Measurements from ENCODE around the gene CCT5. TPM values are rescaled to one million over a fixed set of nuclear protein-coding genes. Genes with fewer than 3 reads are reported as not detected.

Gene CCT5
- polyA plus RNA-seq = 357 to 558 TPM (median 541 TPM) in 3 replicates
- polyA plus RNA-seq (2011; ENCODE audit: low read depth) = 363 TPM
- polyA plus RNA-seq (2011; cell fraction: cytosol; rRNA removed) = 325 and 413 TPM in 2 replicates
- 327 and 409 TPM in 2 replicates for polyA plus RNA-seq (2011; cell fraction: nucleus; rRNA removed)
- 286 and 495 TPM in 2 replicates for polyA plus RNA-seq (2012; ENCODE audit: low replicate concordance)
- 246 to 674 TPM (median 408 TPM) in 3 replicates for polyA minus RNA-seq
- 278 TPM for polyA minus RNA-seq (2011; cell fraction: cytosol; rRNA and poly(A)+ RNA removed)
- polyA minus RNA-seq (2011; cell fraction: nucleus; rRNA and poly(A)+ RNA removed) = 141 and 235 TPM in 2 replicates

DNA sequence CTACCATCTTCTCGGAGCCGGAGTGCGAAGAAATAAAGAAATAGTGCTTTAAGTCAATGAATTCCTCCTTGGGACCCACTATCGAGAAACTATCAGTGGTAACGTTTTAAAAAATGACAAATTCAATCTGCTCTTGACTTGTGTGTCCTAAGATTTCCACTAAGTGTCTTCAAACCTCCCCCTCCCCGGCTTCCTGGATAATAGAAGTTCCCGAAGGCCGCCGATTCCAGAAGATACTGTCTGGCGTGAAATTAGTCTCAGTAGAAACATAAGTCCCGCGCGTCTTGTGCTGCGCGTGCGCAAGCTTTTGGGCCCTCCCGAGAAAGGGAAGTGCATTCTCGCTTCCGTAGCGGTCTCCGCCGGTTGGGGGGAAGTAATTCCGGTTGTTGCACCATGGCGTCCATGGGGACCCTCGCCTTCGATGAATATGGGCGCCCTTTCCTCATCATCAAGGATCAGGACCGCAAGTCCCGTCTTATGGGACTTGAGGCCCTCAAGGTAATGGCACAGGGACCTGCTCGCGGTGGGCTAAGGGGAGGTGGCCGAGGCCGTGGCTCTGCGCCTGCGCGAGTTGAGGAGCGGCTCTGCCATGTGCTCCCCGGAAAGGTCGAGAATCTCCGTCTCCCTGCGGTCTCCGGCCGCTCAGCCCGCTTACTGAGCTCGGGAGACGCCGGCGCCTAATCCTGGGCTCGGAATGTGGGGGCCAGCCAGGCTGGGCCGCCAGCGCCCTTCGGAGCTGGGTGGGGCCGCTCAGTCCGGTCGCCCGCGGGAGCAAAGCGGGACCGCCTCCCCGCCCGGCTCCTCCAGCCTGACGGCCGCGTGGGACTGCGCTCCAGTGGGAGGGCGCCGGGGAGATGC, at the start of gene CCT5:
CCT5 (plus strand) TSS at position 333 of the 858 bp plus-strand sequence; CDS start at position 394, 61 bp downstream.
- Histone ChIP-seq H3K9ac (ENCODE audit: control insufficient read depth, extremely low read depth, insufficient read depth, low read length) (peak within 1 kb of the TSS; percentile 94), H3K27me3 (ENCODE audit: control insufficient read depth, extremely low read depth, insufficient read depth, low read length) (no peaks in the 10 kb centered on the region), H3K36me3 (ENCODE audit: control insufficient read depth in 2 of 2, extremely low read depth in 1 of 2, insufficient read depth in 2 of 2, low read length in 2 of 2) (peaks cover 9 to 18% of the 10 kb centered on the region in 2 experiments), H3K9me1 (ENCODE audit: control insufficient read depth, extremely low read depth, insufficient read depth, low read length) (peaks cover 2% of the 10 kb centered on the region), H3K4me2 (ENCODE audit: control insufficient read depth, extremely low read depth, insufficient read depth, low read depth, low read length) (peak within 1 kb of the TSS; percentile 98), H2AFZ (ENCODE audit: control insufficient read depth, low read length) (peak within 1 kb of the TSS; percentile 97), H3K79me2 (ENCODE audit: control insufficient read depth, insufficient read depth, low read length) (peaks cover 70% of the 10 kb centered on the region), H3K4me1 (ENCODE audit: control insufficient read depth, extremely low read depth, insufficient read depth, low read length) (peaks cover 27% of the 10 kb centered on the region), H3K9me3 (ENCODE audit: control insufficient read depth, low read depth, low read length) (no peaks in the 10 kb centered on the region), H3K4me3 (ENCODE audit: control insufficient read depth in 2 of 3, extremely low read depth in 1 of 3, insufficient read depth in 2 of 3, low read depth in 1 of 3, low read length in 3 of 3) (peak within 1 kb of the TSS; percentile 72 to 85 (median 85)), H3K27ac (ENCODE audit: control insufficient read depth, insufficient read depth, low read length) (peak within 1 kb of the TSS; percentile 98), H4K20me1 (ENCODE audit: control insufficient read depth, extremely low read depth, insufficient read depth, low read length) (no peaks in the 10 kb centered on the region)
- DNase-seq (ENCODE audit: low read depth, low spot score) (peak; percentile 89), FAIRE-seq (peak; percentile 32)
- no peak for TF ChIP-seq EZH2 (IDR thresholded peaks at IDR 0.05; ENCODE audit: low read length)
- TF ChIP-seq, protein P1, sequence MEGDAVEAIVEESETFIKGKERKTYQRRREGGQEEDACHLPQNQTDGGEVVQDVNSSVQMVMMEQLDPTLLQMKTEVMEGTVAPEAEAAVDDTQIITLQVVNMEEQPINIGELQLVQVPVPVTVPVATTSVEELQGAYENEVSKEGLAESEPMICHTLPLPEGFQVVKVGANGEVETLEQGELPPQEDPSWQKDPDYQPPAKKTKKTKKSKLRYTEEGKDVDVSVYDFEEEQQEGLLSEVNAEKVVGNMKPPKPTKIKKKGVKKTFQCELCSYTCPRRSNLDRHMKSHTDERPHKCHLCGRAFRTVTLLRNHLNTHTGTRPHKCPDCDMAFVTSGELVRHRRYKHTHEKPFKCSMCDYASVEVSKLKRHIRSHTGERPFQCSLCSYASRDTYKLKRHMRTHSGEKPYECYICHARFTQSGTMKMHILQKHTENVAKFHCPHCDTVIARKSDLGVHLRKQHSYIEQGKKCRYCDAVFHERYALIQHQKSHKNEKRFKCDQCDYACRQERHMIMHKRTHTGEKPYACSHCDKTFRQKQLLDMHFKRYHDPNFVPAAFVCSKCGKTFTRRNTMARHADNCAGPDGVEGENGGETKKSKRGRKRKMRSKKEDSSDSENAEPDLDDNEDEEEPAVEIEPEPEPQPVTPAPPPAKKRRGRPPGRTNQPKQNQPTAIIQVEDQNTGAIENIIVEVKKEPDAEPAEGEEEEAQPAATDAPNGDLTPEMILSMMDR (optimal IDR thresholded peaks at IDR 0.05 in 1 of 3, IDR thresholded peaks at IDR 0.05 in 1 of 3, conservative IDR thresholded peaks at IDR 0.05 in 1 of 3; ENCODE audit: extremely low read depth in 1 of 3, insufficient read depth in 2 of 3, low read length in 3 of 3) = no peak
- dilution Hi-C loops (cut with MboI; ENCODE audit: extremely low pct_ligation_motif_present, low sequenced_read_pairs) = no loop called here

DNA sequence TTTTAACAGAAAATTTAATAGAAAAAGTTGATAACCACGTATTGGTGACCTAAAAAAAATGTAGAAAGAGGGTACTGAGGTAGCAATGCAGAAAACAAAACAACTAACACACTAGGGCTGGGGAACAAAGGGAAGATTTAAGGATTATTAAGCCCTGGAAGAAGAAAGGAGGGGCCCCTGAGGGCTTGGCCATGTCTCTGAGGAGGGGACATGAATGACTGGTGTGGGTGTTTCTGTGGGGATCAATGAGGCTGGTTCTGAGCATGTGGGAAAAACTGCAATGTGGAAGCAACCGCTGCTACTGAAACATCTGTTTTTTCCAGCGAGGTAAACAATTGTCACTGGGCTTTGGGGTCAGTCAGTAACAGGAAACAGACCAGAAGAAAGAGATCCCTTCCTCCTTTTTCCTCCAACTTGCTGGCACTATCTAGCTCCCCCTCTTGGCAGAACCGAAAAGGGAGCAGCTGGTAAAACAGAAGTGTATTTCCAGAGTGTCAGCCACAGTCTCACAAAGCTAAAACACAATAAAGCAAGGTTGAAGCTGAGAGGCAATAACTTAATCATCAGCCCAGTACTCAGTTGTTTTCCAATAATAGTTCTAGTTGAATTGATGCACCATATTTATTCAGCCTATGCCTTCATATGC, 48.7 kb upstream of the CCT5 start:
- dilution Hi-C loops (cut with MboI; ENCODE audit: extremely low pct_ligation_motif_present, low sequenced_read_pairs) = no loop called here
- TF ChIP-seq, protein P1 (optimal IDR thresholded peaks at IDR 0.05 in 1 of 3, IDR thresholded peaks at IDR 0.05 in 1 of 3, conservative IDR thresholded peaks at IDR 0.05 in 1 of 3; ENCODE audit: extremely low read depth in 1 of 3, insufficient read depth in 2 of 3, low read length in 3 of 3) = peak; percentile 17 to 34 (median 31)
- TF ChIP-seq EZH2 (IDR thresholded peaks at IDR 0.05; ENCODE audit: low read length) = no peak
- H3K27ac ChIP-seq (ENCODE audit: control insufficient read depth, insufficient read depth, low read length) = no peak overlapping the region
- H3K4me3 ChIP-seq (ENCODE audit: control insufficient read depth in 2 of 3, extremely low read depth in 1 of 3, insufficient read depth in 2 of 3, low read depth in 1 of 3, low read length in 3 of 3) = no peak overlapping the region
- H3K27me3 ChIP-seq (ENCODE audit: control insufficient read depth, extremely low read depth, insufficient read depth, low read length) = no peaks in the 10 kb centered on the region
- H3K4me2 ChIP-seq (ENCODE audit: control insufficient read depth, extremely low read depth, insufficient read depth, low read depth, low read length) = no peak overlapping the region
- H3K9ac ChIP-seq (ENCODE audit: control insufficient read depth, extremely low read depth, insufficient read depth, low read length) = no peak overlapping the region
- DNase-seq (ENCODE audit: low read depth, low spot score) = no peak
- H3K9me1 ChIP-seq (ENCODE audit: control insufficient read depth, extremely low read depth, insufficient read depth, low read length) = no peaks in the 10 kb centered on the region
- H3K4me1 ChIP-seq (ENCODE audit: control insufficient read depth, extremely low read depth, insufficient read depth, low read length) = no peaks in the 10 kb centered on the region
- H3K79me2 ChIP-seq (ENCODE audit: control insufficient read depth, insufficient read depth, low read length) = no peaks in the 10 kb centered on the region
- FAIRE-seq = no peak
- H2AFZ ChIP-seq (ENCODE audit: control insufficient read depth, low read length) = no peak overlapping the region
- no peaks in the 10 kb centered on the region for H3K36me3 ChIP-seq (ENCODE audit: control insufficient read depth in 2 of 2, extremely low read depth in 1 of 2, insufficient read depth in 2 of 2, low read length in 2 of 2)
- H3K9me3 ChIP-seq (ENCODE audit: control insufficient read depth, low read depth, low read length) = no peaks in the 10 kb centered on the region
- H4K20me1 ChIP-seq (ENCODE audit: control insufficient read depth, extremely low read depth, insufficient read depth, low read length) = no peaks in the 10 kb centered on the region

All from keratinocyte (primary cell).